ENCODE results near the gene KRTAP10-5. TPM values are rescaled to one million over a fixed set of nuclear protein-coding genes. Genes with fewer than 3 reads are reported as not detected.
"Not testable (repeated sequence)": the region's sequence is repeated elsewhere in the genome, so short reads cannot be mapped to it uniquely, and the experiment has no call there.

KRTAP10-5 gene
- total RNA-seq, 1 experiment from 2014 or later = not detected

GRCh38 chr21:44558695-44559094 lies 21.7 kb downstream of the KRTAP10-5 start, which contains the start of gene KRTAP10-3:
TSS of gene KRTAP10-3 (minus strand) at chr21:44558795. CDS start at chr21:44558715, 80 bp downstream.
- peak; percentile 20 for DNase-seq
- Histone ChIP-seq H3K36me3 (replicated peaks; ENCODE audit: control insufficient read depth, insufficient read depth, low read length) (no peaks in the 10 kb centered on the region), H3K27me3 (ENCODE audit: control insufficient read depth, insufficient read depth, low read length) (no peaks in the 10 kb centered on the region), H3K4me3 (ENCODE audit: insufficient read depth, low read depth, low read length) (no peak within 1 kb of the TSS)

- H3K27me3 ChIP-seq (ENCODE audit: control insufficient read depth, insufficient read depth, low read length); DNase-seq; H3K4me3 ChIP-seq (ENCODE audit: insufficient read depth, low read depth, low read length); H3K36me3 ChIP-seq (replicated peaks; ENCODE audit: control insufficient read depth, insufficient read depth, low read length): not testable (repeated sequence)
Observed at GRCh38 chr21:44558329-44558675, 22.1 kb downstream of the KRTAP10-5 start.

GRCh38 chr21:44557491-44558328 lies 22.7 kb downstream of the KRTAP10-5 start:
- DNase-seq = peak; percentile 66

GRCh38 chr21:44556879-44557278 lies 23.5 kb downstream of the KRTAP10-5 start:
- H3K4me3 ChIP-seq (ENCODE audit: insufficient read depth, low read depth, low read length) = no peak overlapping the region
- no peaks in the 10 kb centered on the region for H3K27me3 ChIP-seq (ENCODE audit: control insufficient read depth, insufficient read depth, low read length)
- peak; percentile 16 for DNase-seq
- no peaks in the 10 kb centered on the region for H3K36me3 ChIP-seq (replicated peaks; ENCODE audit: control insufficient read depth, insufficient read depth, low read length)

More at GRCh38 chr21:44557491-44558328, 22.7 kb downstream of the KRTAP10-5 start:
- Histone ChIP-seq H3K36me3 (replicated peaks; ENCODE audit: control insufficient read depth, insufficient read depth, low read length) (no peaks in the 10 kb centered on the region), H3K4me3 (ENCODE audit: insufficient read depth, low read depth, low read length) (no peak overlapping the region), H3K27me3 (ENCODE audit: control insufficient read depth, insufficient read depth, low read length) (no peaks in the 10 kb centered on the region)

- Histone ChIP-seq H3K36me3 (replicated peaks; ENCODE audit: control insufficient read depth, insufficient read depth, low read length) (no peaks in the 10 kb centered on the region), H3K27me3 (ENCODE audit: control insufficient read depth, insufficient read depth, low read length) (no peaks in the 10 kb centered on the region), H3K4me3 (ENCODE audit: insufficient read depth, low read depth, low read length) (no peak overlapping the region)
- DNase-seq = peak; percentile 51
Observed at GRCh38 chr21:44555200-44555875, 25.1 kb downstream of the KRTAP10-5 start.

GRCh38 chr21:44552681-44553080 lies 27.7 kb downstream of the KRTAP10-5 start:
- Histone ChIP-seq H3K4me3 (ENCODE audit: insufficient read depth, low read depth, low read length) (no peak overlapping the region), H3K36me3 (replicated peaks; ENCODE audit: control insufficient read depth, insufficient read depth, low read length) (no peaks in the 10 kb centered on the region), H3K27me3 (ENCODE audit: control insufficient read depth, insufficient read depth, low read length) (no peaks in the 10 kb centered on the region)
- no peak for DNase-seq

- Histone ChIP-seq H3K27me3 (ENCODE audit: control insufficient read depth, insufficient read depth, low read length) (no peaks in the 10 kb centered on the region), H3K36me3 (replicated peaks; ENCODE audit: control insufficient read depth, insufficient read depth, low read length) (no peaks in the 10 kb centered on the region), H3K4me3 (ENCODE audit: insufficient read depth, low read depth, low read length) (no peak overlapping the region)
- no peak for DNase-seq
Observed at GRCh38 chr21:44552136-44552535, 28.3 kb downstream of the KRTAP10-5 start.

GRCh38 chr21:44551340-44551961 lies 29.0 kb downstream of the KRTAP10-5 start, which contains the start of gene KRTAP10-2:
TSS of gene KRTAP10-2 (minus strand) at chr21:44551505. CDS start at chr21:44551458, 47 bp downstream.
- DNase-seq = peak; percentile 31
- H3K36me3 ChIP-seq (replicated peaks; ENCODE audit: control insufficient read depth, insufficient read depth, low read length) = no peaks in the 10 kb centered on the region
- no peak within 1 kb of the TSS for H3K4me3 ChIP-seq (ENCODE audit: insufficient read depth, low read depth, low read length)
- no peaks in the 10 kb centered on the region for H3K27me3 ChIP-seq (ENCODE audit: control insufficient read depth, insufficient read depth, low read length)

- Histone ChIP-seq H3K36me3 (replicated peaks; ENCODE audit: control insufficient read depth, insufficient read depth, low read length) (no peaks in the 10 kb centered on the region), H3K27me3 (ENCODE audit: control insufficient read depth, insufficient read depth, low read length) (no peaks in the 10 kb centered on the region), H3K4me3 (ENCODE audit: insufficient read depth, low read depth, low read length) (no peak overlapping the region)
- no peak for DNase-seq
Observed at GRCh38 chr21:44550807-44551206, 29.6 kb downstream of the KRTAP10-5 start.

GRCh38 chr21:44550285-44550684 lies 30.1 kb downstream of the KRTAP10-5 start:
- H3K36me3 ChIP-seq (replicated peaks; ENCODE audit: control insufficient read depth, insufficient read depth, low read length); H3K4me3 ChIP-seq (ENCODE audit: insufficient read depth, low read depth, low read length); H3K27me3 ChIP-seq (ENCODE audit: control insufficient read depth, insufficient read depth, low read length): not testable (repeated sequence)
- peak; percentile 65 for DNase-seq

GRCh38 chr21:44549525-44550211 lies 30.7 kb downstream of the KRTAP10-5 start:
- no peak for DNase-seq
- H3K36me3 ChIP-seq (replicated peaks; ENCODE audit: control insufficient read depth, insufficient read depth, low read length) = no peaks in the 10 kb centered on the region
- H3K4me3 ChIP-seq (ENCODE audit: insufficient read depth, low read depth, low read length) = no peak overlapping the region
- no peaks in the 10 kb centered on the region for H3K27me3 ChIP-seq (ENCODE audit: control insufficient read depth, insufficient read depth, low read length)

GRCh38 chr21:44548922-44549321 lies 31.5 kb downstream of the KRTAP10-5 start:
- Histone ChIP-seq H3K27me3 (ENCODE audit: control insufficient read depth, insufficient read depth, low read length) (no peaks in the 10 kb centered on the region), H3K4me3 (ENCODE audit: insufficient read depth, low read depth, low read length) (no peak overlapping the region), H3K36me3 (replicated peaks; ENCODE audit: control insufficient read depth, insufficient read depth, low read length) (no peaks in the 10 kb centered on the region)
- DNase-seq = peak; percentile 63

- no peaks in the 10 kb centered on the region for H3K36me3 ChIP-seq (replicated peaks; ENCODE audit: control insufficient read depth, insufficient read depth, low read length)
- no peaks in the 10 kb centered on the region for H3K27me3 ChIP-seq (ENCODE audit: control insufficient read depth, insufficient read depth, low read length)
- DNase-seq = peak; percentile 30
- no peak overlapping the region for H3K4me3 ChIP-seq (ENCODE audit: insufficient read depth, low read depth, low read length)
Observed at GRCh38 chr21:44548381-44548780, 32.0 kb downstream of the KRTAP10-5 start.

GRCh38 chr21:44547656-44548331 lies 32.6 kb downstream of the KRTAP10-5 start:
- Histone ChIP-seq H3K4me3 (ENCODE audit: insufficient read depth, low read depth, low read length) (no peak overlapping the region), H3K36me3 (replicated peaks; ENCODE audit: control insufficient read depth, insufficient read depth, low read length) (no peaks in the 10 kb centered on the region), H3K27me3 (ENCODE audit: control insufficient read depth, insufficient read depth, low read length) (no peaks in the 10 kb centered on the region)
- peak; percentile 43 for DNase-seq
